Measurements from ENCODE around the gene SDK2.

GRCh38 chr17:73352261-73352660, 292.0 kb downstream of the SDK2 start:
- TF ChIP-seq CTCF (IDR thresholded peaks at IDR 0.05) (no peak), POLR2A (IDR thresholded peaks at IDR 0.05) (no peak)
